Measurements from ENCODE around the gene SERTAD1. TPM values are rescaled to one million over a fixed set of nuclear protein-coding genes. Genes with fewer than 3 reads are reported as not detected.
"Not testable (repeated sequence)": the region's sequence is repeated elsewhere in the genome, so short reads cannot be mapped to it uniquely, and the experiment has no call there.

The SERTAD1 gene
- polyA plus RNA-seq, 3 donors, result 6.4 to 9.7 (median 7.0) TPM

DNA sequence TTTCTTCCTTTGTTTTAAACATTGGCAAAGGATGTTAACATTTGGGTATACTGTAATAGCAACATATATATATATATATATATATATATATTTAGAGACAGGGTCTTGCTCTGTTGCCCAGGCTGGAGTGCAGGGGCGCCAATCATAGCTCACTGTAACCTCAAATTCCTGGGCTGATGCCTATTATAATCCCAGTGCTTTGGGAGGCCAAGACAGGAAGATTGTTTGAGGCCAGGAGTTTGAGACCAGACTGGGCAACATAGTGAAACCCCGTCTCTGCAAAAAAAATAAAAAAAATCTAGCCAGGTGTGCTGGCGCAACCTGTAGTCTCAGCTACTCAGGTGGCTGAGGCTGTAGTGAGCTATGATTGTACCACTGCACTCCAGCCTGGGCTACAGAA, 34.4 kb upstream of the SERTAD1 start:
- no peak for DNase-seq (ENCODE audit: extremely low read depth in 1 of 11, low read depth in 9 of 11, low spot score in 4 of 11)

DNA sequence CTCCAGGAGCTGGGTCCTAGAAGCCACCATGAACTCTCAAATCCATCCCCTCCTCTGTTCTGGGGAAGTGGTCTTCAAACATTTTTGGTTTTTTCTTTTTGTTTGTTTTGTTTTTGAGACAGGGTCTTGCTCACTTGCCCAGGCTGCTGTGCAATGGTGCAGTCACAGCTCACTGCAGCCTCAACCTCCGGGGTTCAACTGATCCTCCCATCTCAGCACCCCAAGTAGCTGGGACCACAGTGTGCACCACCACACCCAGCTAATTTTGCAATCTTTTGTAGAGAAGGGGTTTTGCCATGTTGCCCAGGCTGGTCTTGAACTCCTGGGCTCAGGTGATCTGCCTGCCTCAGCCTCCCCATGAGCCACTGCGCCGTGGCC, 32.8 kb upstream of the SERTAD1 start:
- no peak for DNase-seq (ENCODE audit: extremely low read depth in 1 of 11, low read depth in 9 of 11, low spot score in 4 of 11)

DNA sequence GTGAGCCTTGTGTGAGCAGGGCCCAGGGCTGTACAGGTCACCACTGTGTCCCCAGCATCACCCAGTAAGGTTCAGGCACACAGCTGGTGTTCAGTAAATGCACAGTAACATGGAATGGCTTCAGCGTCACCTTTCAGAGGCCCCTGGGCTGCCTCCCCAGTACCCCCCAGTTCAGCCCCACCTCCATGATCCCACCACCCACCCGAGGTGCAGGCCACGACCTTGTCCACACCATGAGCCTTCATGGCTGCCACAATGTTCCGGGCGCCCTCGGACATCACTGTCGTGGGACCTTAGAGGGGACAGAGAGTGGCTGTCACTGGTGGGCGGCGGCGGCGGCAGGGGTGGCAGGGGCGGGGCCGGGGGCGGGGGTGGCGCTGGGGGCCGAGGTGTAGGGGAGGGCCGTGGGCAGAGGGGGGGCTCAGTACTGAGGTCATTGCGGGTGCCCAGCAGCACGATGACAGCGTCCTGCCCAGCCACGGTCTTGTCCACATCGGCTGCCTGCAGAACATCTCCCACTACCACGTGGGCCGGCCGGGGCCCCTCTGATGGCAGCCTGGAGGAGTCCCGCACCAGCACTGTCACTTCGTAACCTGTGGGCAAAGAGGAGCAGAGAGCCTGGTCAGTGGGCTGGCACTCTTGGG, 32.3 kb upstream of the SERTAD1 start:
- no peak for DNase-seq (ENCODE audit: extremely low read depth in 1 of 11, low read depth in 9 of 11, low spot score in 4 of 11)

DNA sequence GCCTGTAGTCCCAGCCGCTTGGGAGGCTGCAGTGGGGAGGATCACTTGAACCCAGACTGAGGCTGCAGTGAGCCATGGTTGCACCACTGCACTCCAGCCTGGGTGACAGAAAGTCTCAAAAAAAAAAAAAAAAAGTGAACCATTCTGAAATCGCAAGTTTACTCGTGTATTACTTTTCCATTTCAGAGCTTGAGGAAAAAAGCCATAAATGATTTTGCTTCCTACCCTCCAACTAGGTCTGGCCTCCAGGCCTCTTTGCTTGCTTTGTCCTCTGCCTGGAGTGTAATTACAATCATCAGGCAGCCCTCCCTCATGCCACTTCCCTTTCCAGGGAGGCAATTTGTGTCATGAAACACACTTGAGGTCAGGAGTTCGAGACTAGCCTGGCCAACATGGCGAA, 31.3 kb upstream of the SERTAD1 start:
- no peak for DNase-seq (ENCODE audit: extremely low read depth in 1 of 11, low read depth in 9 of 11, low spot score in 4 of 11)

DNA sequence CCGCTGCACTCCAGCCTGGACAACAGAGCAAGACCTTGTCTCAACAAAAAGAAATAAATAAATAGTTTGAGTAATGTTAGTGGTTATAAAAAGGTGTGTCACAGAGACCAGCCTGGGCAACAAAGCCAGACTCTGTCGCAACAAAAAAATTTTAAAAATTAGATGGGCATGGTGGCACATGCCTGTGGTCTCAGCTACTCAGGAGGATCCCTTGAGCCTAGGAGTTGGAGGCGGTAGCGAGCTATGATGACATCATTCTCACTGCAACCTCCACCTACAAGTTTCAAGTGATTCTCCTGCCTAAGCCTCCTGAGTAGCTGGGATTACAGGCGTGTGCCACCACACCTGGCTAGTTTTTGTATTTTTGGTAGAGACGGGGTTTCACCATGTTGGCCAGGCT, 28.2 kb upstream of the SERTAD1 start:
- not testable (repeated sequence) for DNase-seq (ENCODE audit: extremely low read depth in 1 of 11, low read depth in 9 of 11, low spot score in 4 of 11)

- no peak for DNase-seq (ENCODE audit: extremely low read depth in 1 of 11, low read depth in 9 of 11, low spot score in 4 of 11)
Observed at GRCh38 chr19:40453151-40453735, 27.5 kb upstream of the SERTAD1 start.

DNA sequence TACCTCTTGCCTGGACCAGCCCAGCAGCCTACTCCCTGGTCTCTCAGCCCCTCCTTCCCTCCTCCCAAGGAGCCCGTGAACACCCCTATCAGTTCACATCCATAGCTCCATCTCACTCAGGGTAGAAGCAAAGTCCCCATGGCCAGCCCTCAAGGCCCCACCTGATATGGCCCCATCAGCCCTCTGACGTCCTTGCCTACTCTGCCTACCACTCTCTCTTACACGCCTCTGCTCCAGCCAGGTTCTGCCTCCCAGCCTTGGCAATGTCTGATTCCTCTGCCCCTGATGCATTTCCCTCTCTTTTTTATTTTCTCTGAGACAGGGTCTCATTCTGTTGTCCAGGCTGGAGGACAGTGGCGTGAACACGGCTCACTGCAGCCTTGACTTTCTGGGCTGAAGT, 26.2 kb upstream of the SERTAD1 start:
- DNase-seq (ENCODE audit: extremely low read depth in 1 of 11, low read depth in 9 of 11, low spot score in 4 of 11), result no peak

DNA sequence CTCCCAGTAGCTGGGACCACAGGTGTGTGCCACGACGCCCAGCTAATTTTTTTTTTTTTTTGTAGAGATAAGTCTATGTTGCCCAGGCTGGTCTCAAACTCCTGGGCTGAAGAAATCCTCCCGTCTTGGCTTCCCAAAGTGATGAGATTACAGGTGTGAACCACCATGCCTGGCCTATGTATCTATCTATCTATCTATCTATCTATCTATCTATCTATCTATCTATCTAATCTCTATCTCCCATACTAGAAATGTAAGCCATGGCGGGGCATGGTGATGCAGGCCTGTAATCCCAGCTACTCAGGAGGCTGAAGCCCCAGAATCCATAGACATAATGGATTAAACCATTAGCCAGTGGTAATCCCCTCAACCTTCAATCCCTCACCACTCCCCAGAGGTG, 24.9 kb upstream of the SERTAD1 start:
- no peak for DNase-seq (ENCODE audit: extremely low read depth in 1 of 11, low read depth in 9 of 11, low spot score in 4 of 11)

DNA sequence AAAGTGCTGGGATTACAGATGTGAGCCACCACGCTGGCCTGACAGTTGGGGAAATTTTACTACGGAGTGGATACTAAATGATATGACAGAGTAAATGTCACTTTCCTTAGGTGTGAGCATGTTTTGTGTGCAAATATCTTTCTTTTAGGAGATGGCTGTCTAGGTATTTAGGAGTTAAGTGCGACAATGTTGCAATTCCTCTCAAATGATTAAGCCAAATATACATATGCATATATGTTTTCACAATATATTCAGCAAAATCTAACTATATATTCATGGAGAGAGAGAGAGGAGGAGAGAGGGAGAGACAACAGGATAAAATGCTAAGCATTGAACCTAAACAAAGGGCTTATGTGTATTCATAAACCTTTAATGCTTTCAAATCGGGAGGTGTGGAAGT, 23.7 kb upstream of the SERTAD1 start:
- no peak for DNase-seq (ENCODE audit: extremely low read depth in 1 of 11, low read depth in 9 of 11, low spot score in 4 of 11)

- DNase-seq (ENCODE audit: extremely low read depth in 1 of 11, low read depth in 9 of 11, low spot score in 4 of 11), result no peak
Observed at GRCh38 chr19:40446263-40446784, 20.5 kb upstream of the SERTAD1 start.

DNA sequence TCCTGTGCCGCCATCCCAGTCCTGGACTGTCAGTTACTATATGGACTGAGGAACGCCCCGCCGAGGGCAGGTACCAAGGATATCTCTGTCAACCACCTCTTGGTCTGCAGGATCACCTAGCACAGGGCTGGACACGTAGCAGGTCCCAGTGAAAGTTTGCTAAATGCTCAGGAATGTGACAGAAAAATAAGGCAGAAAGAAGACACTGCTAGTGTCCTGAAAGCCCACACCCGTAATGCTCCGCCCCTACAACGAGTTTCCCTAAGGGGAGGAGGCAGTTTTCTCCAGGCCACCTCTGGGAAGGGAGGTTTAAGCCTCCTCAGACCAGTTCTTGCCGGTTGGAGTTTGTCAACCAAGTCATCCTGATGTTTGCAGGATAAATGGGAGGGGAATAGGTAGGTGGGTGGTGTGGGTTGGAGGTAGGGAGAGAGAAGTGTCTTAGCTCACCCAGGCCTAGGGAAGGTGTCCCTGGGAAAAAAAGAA, 20.0 kb upstream of the SERTAD1 start:
- DNase-seq (ENCODE audit: extremely low read depth in 1 of 11, low read depth in 9 of 11, low spot score in 4 of 11), result peak in 3 of 11 donors; percentile 67 to 78 (median 73)

GRCh38 chr19:40444825-40445312, 19.1 kb upstream of the SERTAD1 start:
- DNase-seq (ENCODE audit: extremely low read depth in 1 of 11, low read depth in 9 of 11, low spot score in 4 of 11), result no peak

GRCh38 chr19:40444000-40444824, 18.4 kb upstream of the SERTAD1 start, which contains the start of gene SERTAD3:
SERTAD3 (minus strand) TSS chr19:40444335; CDS start chr19:40442080, 2,255 bp downstream.
- DNase-seq (ENCODE audit: extremely low read depth in 1 of 11, low read depth in 9 of 11, low spot score in 4 of 11), result peak; percentile 90 to 97 (median 96)

GRCh38 chr19:40443131-40443999, 17.6 kb upstream of the SERTAD1 start:
- peak; percentile 95 to 100 (median 99) for DNase-seq (ENCODE audit: extremely low read depth in 1 of 11, low read depth in 9 of 11, low spot score in 4 of 11)

GRCh38 chr19:40442328-40443130, 16.7 kb upstream of the SERTAD1 start:
- DNase-seq (ENCODE audit: extremely low read depth in 1 of 11, low read depth in 9 of 11, low spot score in 4 of 11), result peak in 1 of 11 donors; percentile 23

- DNase-seq (ENCODE audit: extremely low read depth in 1 of 11, low read depth in 9 of 11, low spot score in 4 of 11), result no peak
Observed at GRCh38 chr19:40441719-40442253, 16.0 kb upstream of the SERTAD1 start.

DNA sequence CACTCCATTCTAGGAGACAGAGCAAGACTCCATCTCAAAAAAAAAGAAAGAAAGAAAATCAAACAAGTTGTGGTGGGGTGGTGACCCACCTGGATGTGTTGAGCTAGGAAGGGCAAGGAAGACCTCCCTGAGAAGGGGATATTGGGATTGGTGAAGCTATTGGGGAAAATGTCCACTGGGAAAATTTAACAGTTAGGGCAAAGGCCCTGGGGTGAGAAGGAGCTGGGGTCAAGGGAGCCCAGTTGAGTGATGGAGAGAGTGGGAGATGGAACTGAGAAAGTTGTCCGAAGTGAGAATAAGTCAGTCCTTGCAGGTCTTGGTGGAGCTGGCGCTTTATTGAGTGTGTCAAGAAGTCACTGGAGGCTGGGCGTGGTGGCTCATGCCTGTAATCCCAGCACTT, 12.5 kb upstream of the SERTAD1 start:
- DNase-seq (ENCODE audit: extremely low read depth in 1 of 11, low read depth in 9 of 11, low spot score in 4 of 11), result no peak
